HG03354 (cell line): ENCODE results near the gene LRCH2.
"Not testable (repeated sequence)": the region's sequence is repeated elsewhere in the genome, so short reads cannot be mapped to it uniquely, and the experiment has no call there.

Source experiments
- ATAC-seq: cut with Tn5 transposase; IDR thresholded peaks from one replicate; pipeline ENCODE4 v1.9.1; 2021; ENCODE audit warnings: mild to moderate bottlenecking; ENCODE audit not compliant: unreplicated experiment, poor library complexity, severe bottlenecking

LRCH2 gene

GRCh38 chrX:115233497-115234455 lies at the start of gene LRCH2:
TSS of gene LRCH2 (minus strand) at chrX:115234096. CDS start at chrX:115234041, 55 bp downstream.
- no peak for ATAC-seq

GRCh38 chrX:115269051-115269683 lies 35.3 kb upstream of the LRCH2 start:
- no peak for ATAC-seq

GRCh38 chrX:115268421-115268820 lies 34.5 kb upstream of the LRCH2 start:
- ATAC-seq = no peak

- ATAC-seq = no peak
Measured at GRCh38 chrX:115266300-115266699, 32.4 kb upstream of the LRCH2 start.

GRCh38 chrX:115264009-115264408 lies 30.1 kb upstream of the LRCH2 start:
- ATAC-seq = no peak

- ATAC-seq = no peak
Measured at GRCh38 chrX:115261148-115261547, 27.3 kb upstream of the LRCH2 start.

- no peak for ATAC-seq
Measured at GRCh38 chrX:115260330-115260729, 26.4 kb upstream of the LRCH2 start.

GRCh38 chrX:115259238-115259875 lies 25.5 kb upstream of the LRCH2 start:
- ATAC-seq = no peak

- ATAC-seq = no peak
Measured at GRCh38 chrX:115257711-115258110, 23.8 kb upstream of the LRCH2 start.

- no peak for ATAC-seq
Measured at GRCh38 chrX:115255003-115255402, 21.1 kb upstream of the LRCH2 start.

GRCh38 chrX:115251458-115252233 lies 17.8 kb upstream of the LRCH2 start:
- no peak for ATAC-seq

- no peak for ATAC-seq
Measured at GRCh38 chrX:115237056-115237455, 3.2 kb upstream of the LRCH2 start.

GRCh38 chrX:115236560-115236959 lies 2.7 kb upstream of the LRCH2 start:
- no peak for ATAC-seq

GRCh38 chrX:115234461-115234860 lies 565 bp upstream of the LRCH2 start:
- no peak for ATAC-seq

- ATAC-seq = no peak
Measured at GRCh38 chrX:115232933-115233496, 881 bp downstream of the LRCH2 start.

GRCh38 chrX:115229337-115230003 lies 4.4 kb downstream of the LRCH2 start:
- ATAC-seq = no peak

- no peak for ATAC-seq
Measured at GRCh38 chrX:115226929-115227328, 7.0 kb downstream of the LRCH2 start.

- not testable (repeated sequence) for ATAC-seq
Measured at GRCh38 chrX:115217346-115217745, 16.6 kb downstream of the LRCH2 start.

- no peak for ATAC-seq
Measured at GRCh38 chrX:115214605-115215004, 19.3 kb downstream of the LRCH2 start.
